Fibroblast of mammary gland (primary cell): Measurements from ENCODE around the gene GFPT2.

Experiments used
- DNase-seq: peaks from one replicate; pipeline ENCODE4 v3.0.0-alpha.2; 2010; ENCODE audit warnings: low read depth
- H3K4me3 ChIP-seq: 2 replicates; pipeline ENCODE4 v1.5.1; 2011; ENCODE audit warnings: low read depth, mild to moderate bottlenecking, low read length, moderate library complexity; ENCODE audit not compliant: control insufficient read depth
- TF ChIP-seq, protein P1 (sequence below): conservative IDR thresholded peaks from 2 replicates; pipeline ENCODE4 v1.5.1; 2011; ENCODE audit warnings: low read depth, low read length, inconsistent platforms; ENCODE audit not compliant: control insufficient read depth, insufficient read depth

The GFPT2 gene

DNA sequence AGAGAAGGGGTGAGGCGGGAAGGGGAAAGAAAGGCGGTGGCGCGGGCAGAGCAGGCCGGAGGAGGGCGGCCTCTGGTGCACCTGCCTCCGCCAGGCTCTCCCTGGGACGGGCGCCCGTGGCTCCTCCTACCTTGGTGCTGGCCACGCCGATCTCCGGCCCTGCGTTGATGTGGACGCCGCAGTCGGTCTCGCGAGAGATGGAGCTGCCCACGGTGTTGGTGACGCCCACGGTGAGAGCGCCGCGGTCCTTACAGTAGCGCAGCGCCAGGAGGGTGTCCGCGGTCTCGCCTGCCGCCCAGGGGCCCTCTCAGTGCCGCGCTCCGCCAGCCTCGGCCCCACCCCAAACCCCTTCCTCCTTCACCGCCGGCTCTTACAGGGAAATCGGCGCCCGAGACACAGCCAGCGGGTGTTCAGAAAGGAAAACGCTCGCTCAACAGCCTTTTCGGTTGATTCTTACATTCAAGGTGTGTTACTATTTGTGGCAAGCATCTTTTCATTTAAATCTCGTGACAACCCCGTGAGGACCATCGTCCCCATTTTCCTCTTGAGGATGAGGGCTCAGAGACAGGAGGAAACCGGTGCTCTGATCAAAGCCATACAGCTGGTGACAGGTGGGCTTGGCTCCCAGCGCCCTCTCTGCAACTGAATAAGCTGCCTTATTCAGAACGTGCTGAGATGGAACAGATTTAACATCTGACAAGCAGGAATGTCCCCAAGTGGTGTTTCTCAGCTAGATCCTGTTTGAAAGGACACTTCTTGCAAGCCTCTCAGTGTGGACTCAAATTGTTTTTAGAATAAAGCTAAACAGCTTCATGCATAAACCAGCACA lies 39.2 kb downstream of the GFPT2 start:
- no peak overlapping the region for H3K4me3 ChIP-seq
- DNase-seq = no peak
- TF ChIP-seq, protein P1, sequence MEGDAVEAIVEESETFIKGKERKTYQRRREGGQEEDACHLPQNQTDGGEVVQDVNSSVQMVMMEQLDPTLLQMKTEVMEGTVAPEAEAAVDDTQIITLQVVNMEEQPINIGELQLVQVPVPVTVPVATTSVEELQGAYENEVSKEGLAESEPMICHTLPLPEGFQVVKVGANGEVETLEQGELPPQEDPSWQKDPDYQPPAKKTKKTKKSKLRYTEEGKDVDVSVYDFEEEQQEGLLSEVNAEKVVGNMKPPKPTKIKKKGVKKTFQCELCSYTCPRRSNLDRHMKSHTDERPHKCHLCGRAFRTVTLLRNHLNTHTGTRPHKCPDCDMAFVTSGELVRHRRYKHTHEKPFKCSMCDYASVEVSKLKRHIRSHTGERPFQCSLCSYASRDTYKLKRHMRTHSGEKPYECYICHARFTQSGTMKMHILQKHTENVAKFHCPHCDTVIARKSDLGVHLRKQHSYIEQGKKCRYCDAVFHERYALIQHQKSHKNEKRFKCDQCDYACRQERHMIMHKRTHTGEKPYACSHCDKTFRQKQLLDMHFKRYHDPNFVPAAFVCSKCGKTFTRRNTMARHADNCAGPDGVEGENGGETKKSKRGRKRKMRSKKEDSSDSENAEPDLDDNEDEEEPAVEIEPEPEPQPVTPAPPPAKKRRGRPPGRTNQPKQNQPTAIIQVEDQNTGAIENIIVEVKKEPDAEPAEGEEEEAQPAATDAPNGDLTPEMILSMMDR = no peak

DNA sequence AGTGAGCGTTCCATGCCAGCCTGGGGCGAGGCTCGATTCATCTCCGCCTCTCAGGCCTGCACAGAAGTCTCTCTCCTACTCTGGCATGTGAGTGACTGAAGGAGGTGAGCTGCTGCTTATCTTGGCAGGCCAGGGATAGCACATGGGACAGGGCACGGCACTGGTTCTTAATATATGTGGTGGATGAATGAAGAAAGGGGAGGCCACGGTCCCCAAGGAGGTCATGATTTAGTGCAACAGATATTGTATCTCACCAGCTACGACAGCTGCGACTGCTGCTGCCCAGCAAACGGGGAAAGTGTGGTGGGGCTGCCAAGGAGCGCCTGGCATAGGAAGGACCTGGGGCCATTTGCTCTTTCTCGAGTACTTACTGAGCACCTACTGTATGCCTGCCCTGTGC lies 41.9 kb downstream of the GFPT2 start:
- DNase-seq = no peak
- H3K4me3 ChIP-seq = no peak overlapping the region
- TF ChIP-seq, protein P1 = no peak

DNA sequence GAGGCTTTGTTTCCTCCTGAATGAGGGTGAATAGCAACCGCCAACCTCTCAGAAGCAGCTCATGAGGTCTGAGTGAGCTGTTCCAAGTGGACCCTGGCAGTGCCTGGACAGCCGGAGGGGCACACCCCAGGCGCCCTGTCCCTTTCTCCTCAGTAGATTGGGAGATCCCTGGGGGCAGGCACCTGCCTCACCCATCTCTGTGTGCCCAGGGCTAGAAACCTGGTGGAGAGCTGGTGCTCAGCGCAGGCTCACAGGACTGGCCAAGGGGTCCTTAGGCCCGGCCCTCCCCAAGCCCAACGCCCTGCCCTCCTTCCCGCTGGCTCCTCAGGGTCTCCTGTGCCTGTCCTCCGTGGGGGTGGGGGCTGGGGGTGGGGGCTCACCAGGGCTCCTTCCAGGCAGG lies 46.3 kb downstream of the GFPT2 start:
- TF ChIP-seq, protein P1 = no peak
- DNase-seq = no peak
- H3K4me3 ChIP-seq = no peak overlapping the region

DNA sequence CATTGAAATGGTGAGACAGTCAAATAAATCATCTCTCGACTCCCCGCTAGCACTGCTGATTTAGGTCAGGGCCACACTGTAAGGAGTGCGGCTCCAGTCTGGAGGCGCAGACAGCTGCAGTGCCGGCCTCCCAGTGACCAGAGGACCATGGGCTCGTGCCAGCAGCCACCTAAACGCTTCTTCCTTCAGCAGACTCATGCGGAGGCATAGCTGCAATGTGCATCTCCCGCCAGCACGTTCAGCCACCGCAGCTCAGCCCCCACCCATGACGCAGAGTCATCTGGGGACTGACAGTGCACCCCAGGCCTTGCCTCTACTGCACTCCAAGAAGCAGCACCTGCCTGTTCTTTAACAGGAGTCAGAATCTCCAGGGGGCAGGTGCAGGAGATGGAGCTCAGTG lies 47.7 kb downstream of the GFPT2 start:
- no peak for DNase-seq
- TF ChIP-seq, protein P1 = no peak

DNA sequence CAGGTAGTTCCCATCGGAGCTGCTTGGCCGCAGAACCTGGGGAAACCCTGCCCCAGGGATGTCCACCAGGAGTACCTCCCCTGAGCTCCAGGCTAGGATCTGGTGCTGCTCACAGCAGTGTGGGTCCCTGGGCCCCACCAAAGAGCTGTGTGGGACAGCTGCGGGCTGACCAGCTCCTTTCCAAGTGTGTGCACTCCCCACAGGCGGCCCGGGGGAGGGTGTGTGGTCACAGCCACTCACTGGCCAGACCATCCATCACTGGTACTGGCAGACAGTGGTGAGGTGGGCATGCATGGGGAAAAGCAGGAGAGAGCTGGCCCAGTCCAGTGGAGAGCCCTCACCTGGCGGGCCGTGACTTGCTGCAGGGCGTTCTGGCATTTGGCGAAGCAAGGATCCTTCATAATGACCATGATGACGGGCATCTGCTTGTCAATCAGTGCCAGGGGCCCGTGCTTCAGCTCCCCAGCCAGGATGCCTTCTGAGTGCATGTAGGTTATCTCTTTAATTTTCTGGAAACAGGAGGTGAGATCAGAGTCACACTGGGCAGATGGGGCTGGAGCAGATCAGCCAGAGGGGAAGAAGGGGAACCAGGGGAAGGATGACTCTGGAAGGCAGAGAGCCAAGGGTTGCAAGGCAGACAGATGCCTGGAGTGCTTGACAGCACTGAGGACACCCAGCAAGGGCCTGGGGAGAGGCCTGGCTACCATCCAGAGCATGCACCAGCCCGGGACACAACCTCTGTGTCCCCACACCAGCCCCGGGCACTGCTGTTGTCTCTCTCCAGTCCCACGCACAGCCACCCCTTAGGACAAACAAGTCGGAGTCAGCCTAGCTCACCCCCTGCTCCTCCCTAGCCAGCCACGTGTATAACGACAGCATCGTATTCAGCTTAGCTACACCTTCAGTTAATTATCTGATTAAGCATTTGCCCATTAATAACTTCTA lies 48.4 kb downstream of the GFPT2 start:
- DNase-seq = no peak
- H3K4me3 ChIP-seq = no peak overlapping the region
- TF ChIP-seq, protein P1 = no peak

More for the DNA sequence above, 47.7 kb downstream of the GFPT2 start:
- no peak overlapping the region for H3K4me3 ChIP-seq

DNA sequence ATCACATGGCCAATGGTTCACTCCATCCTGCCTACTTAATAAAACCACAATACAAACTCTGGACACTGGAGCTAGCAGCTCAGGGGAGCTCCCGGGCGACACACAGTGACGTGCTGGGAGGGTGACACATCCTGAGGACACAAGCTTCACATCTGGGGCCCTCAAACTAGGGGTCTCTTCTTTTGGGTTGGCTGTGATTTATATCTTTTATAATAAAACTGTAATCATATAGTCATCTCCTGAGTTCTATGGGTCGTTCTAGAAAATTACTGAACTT lies 49.2 kb downstream of the GFPT2 start:
- DNase-seq = no peak
- TF ChIP-seq, protein P1 = no peak
- H3K4me3 ChIP-seq = no peak overlapping the region
